CD4-positive, alpha-beta memory T cell (primary cell): ENCODE results near the gene MYH7. TPM values are rescaled to one million over a fixed set of nuclear protein-coding genes. Genes with fewer than 3 reads are reported as not detected.

Source experiments
- CTCF ChIA-PET: fragments of 350-600 bp; sonication (Branson Sonifier 250); formaldehyde crosslinking; loops from one replicate; lab custom pipeline; 2021; ENCODE audit warnings: inconsistent platforms; ENCODE audit not compliant: partially characterized antibody; lab: Charles Lee
- POLR2A ChIA-PET: fragments of 350-600 bp; sonication (Branson Sonifier 250); formaldehyde crosslinking; loops from one replicate; lab custom pipeline; 2021; ENCODE audit not compliant: partially characterized antibody; lab: Charles Lee
- DNase-seq, 5 donors: peaks; one replicate each; pipeline versions ENCODE4 v3.0.0 to v3.0.0-alpha.2; 2020 to 2022; ENCODE audit warnings: mixed read lengths in 1 of 5
- H3K27ac ChIP-seq: one replicate; pipeline ENCODE4 v1.7.0; 2013; ENCODE audit warnings: low read depth, low read length
- H3K27me3 ChIP-seq: 2 replicates; pipeline ENCODE4 v1.7.0; 2013; ENCODE audit warnings: mild to moderate bottlenecking, low read length, moderate library complexity; ENCODE audit not compliant: insufficient read depth
- H3K36me3 ChIP-seq: 2 replicates; pipeline ENCODE4 v1.7.0; 2013; ENCODE audit warnings: mild to moderate bottlenecking, low read length, moderate library complexity; ENCODE audit not compliant: insufficient read depth
- H3K4me1 ChIP-seq: 2 replicates; pipeline ENCODE4 v1.7.0; 2013; ENCODE audit warnings: mild to moderate bottlenecking, low read length, moderate library complexity; ENCODE audit not compliant: insufficient read depth
- H3K4me3 ChIP-seq, 2 donors: one replicate each; pipeline ENCODE4 v1.7.0; 2013; ENCODE audit warnings: low read length in 2 of 2, mild to moderate bottlenecking in 1 of 2
- H3K9me3 ChIP-seq, 2 donors: one replicate each; pipeline ENCODE4 v1.7.0; 2013; ENCODE audit warnings: low read length in 2 of 2, control low read depth in 1 of 2; ENCODE audit not compliant: control insufficient read depth in 1 of 2
- H3K27ac Mint-ChIP-seq, 7 donors: one replicate each; pipeline ENCODE4 v1.8.0; 2020 to 2021; ENCODE audit warnings: mixed read lengths in 7 of 7, mild to moderate bottlenecking in 6 of 7, inconsistent platforms in 3 of 7, moderate library complexity in 3 of 7
- H3K27me3 Mint-ChIP-seq, 2 donors: one replicate each; pipeline ENCODE4 v1.8.0; 2020 to 2021; ENCODE audit warnings: mixed read lengths in 2 of 2
- H3K36me3 Mint-ChIP-seq, 2 donors: one replicate each; pipeline ENCODE4 v1.8.0; 2020 to 2021; ENCODE audit warnings: mixed read lengths in 2 of 2, inconsistent platforms in 1 of 2, mild to moderate bottlenecking in 1 of 2
- H3K4me1 Mint-ChIP-seq, 4 donors: one replicate each; pipeline ENCODE4 v1.8.0; 2020 to 2021; ENCODE audit warnings: mixed read lengths in 4 of 4, mild to moderate bottlenecking in 1 of 4
- H3K4me3 Mint-ChIP-seq, 8 donors: one replicate each; pipeline ENCODE4 v1.8.0; 2020 to 2021; ENCODE audit warnings: mixed read lengths in 8 of 8, mild to moderate bottlenecking in 7 of 8, moderate library complexity in 6 of 8, inconsistent platforms in 3 of 8
- H3K9me3 Mint-ChIP-seq, 8 donors: one replicate each; pipeline ENCODE4 v1.8.0; 2020 to 2021; ENCODE audit warnings: mixed read lengths in 8 of 8, mild to moderate bottlenecking in 5 of 8, inconsistent platforms in 3 of 8, moderate library complexity in 1 of 8
- intact Hi-C: fragments of 100-400 bp; cut with micrococcal nuclease; formaldehyde crosslinking; loops from one replicate; pipeline ENCODE4 v1.15.1; 2023
- polyA plus RNA-seq, 2 donors: library from polyadenylated mRNA; unstranded; fragments of 300-500 nt; fragmentation: Illumina TruSeq; gene quantifications; one replicate each; pipeline ENCODE4 v1.2.3, GENCODE V29; 2021
- total RNA-seq, 2 experiments: library from RNA; stranded (reverse); gene quantifications; one replicate each; pipeline ENCODE4 v1.2.3, GENCODE V29; 2021

Gene MYH7
- total and polyA plus RNA-seq, 4 experiments from 2014 or later: not detected

DNA sequence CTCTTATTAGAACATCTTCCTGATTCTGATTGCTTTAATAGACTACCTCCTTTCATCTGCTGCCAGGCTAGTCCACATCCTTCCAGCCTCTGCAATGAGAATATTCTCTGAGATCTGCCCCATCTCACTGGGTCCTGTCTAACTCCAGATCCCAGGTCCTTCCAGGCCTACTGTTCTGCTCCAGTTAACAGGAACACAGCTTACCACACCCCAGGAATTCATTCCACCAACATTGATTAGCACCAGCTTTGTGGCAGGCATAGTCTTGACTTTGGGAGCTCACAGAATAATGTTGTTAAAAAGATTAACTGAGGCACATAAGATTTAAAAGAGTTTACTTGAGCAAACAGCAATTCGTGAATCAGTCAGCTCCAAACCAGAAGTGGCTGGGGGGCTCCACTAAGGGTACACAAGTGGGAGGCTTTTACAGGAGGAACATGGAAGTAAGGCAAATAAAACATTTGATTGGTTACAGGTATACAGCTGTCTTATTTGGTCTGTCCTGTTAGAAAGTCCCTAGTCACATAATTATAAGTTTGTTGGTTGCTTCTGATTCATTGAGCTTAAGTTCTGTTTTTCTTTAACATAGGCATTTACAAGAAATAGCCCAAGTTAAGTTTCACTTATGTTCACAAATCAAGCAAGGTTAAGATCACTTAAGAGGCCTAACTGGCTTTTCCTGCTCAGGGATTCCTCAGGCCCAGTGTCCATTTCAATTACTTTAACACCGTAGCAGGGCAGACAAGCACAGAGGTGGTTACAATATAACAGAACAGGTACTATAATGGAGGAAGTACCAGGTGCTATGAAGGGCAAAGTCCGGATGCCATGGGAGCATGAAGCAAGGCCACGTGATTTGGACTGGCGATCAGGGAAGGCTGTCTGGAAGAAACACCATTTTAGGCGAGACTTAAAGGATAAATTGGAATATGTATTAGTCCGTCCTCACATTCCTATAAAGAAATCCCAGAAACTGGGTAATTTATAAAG, 12.2 kb upstream of the MYH7 start:
- Histone ChIP-seq H3K27ac (no peak overlapping the region), H3K27me3 (no peaks in the 10 kb centered on the region), H3K4me3 (no peak overlapping the region), H3K36me3 (no peaks in the 10 kb centered on the region), H3K4me1 (no peaks in the 10 kb centered on the region), H3K9me3 (no peaks in the 10 kb centered on the region)
- H3K27ac Mint-ChIP-seq: no peak overlapping the region
- CTCF ChIA-PET: interaction anchor here (1.3 kb wide), 1 partner anchor 116 kb away, joined by 4 read pairs; no protein-coding TSS in a partner anchor
- H3K9me3 Mint-ChIP-seq: no peaks in the 10 kb centered on the region
- POLR2A ChIA-PET: no interaction called here
- intact Hi-C loops: no loop called here
- no peak overlapping the region for H3K4me3 Mint-ChIP-seq
- H3K4me1 Mint-ChIP-seq: no peaks in the 10 kb centered on the region
- no peak for DNase-seq
- peaks cover 9 to 12% of the 10 kb centered on the region in 2 donors for H3K27me3 Mint-ChIP-seq
- H3K36me3 Mint-ChIP-seq: no peaks in the 10 kb centered on the region

GRCh38 chr14:23446291-23446851, 10.9 kb upstream of the MYH7 start:
- CTCF ChIA-PET: interaction anchor here (1.3 kb wide), 1 partner anchor 117 kb away, joined by 4 read pairs; no protein-coding TSS in a partner anchor
- intact Hi-C loops: no loop called here
- H3K4me3 Mint-ChIP-seq: no peak overlapping the region

DNA sequence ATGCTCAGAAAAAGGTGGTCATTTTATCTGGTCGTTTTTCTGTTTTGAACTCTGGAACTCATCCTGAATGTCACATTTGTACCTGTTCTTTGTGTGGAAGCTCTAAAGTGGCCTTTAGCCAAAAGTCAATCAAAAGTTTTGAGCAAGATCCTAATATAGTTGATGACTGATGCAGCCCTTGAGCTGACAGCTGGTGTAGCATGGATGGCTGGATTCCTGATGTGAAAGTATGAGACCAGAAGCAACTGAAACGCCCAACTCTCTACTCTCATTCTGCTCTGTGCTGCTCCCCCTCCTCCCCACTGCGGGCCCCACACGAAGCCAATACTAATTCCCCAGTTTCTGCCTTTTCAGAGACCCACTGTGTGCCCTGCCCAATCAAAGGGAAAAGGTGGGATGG, 10.3 kb upstream of the MYH7 start:
- H3K36me3 Mint-ChIP-seq: no peaks in the 10 kb centered on the region
- no peaks in the 10 kb centered on the region for H3K9me3 ChIP-seq
- H3K4me1 Mint-ChIP-seq: no peaks in the 10 kb centered on the region
- DNase-seq: no peak
- no peaks in the 10 kb centered on the region for H3K4me1 ChIP-seq
- H3K4me3 Mint-ChIP-seq: no peak overlapping the region
- ChIA-PET POLR2A (no interaction called here), CTCF (no interaction called here)
- no peaks in the 10 kb centered on the region for H3K9me3 Mint-ChIP-seq
- no peak overlapping the region for H3K27ac ChIP-seq
- intact Hi-C loops: no loop called here
- H3K27me3 Mint-ChIP-seq: peaks cover 6 to 9% of the 10 kb centered on the region in 2 donors
- no peaks in the 10 kb centered on the region for H3K36me3 ChIP-seq
- H3K4me3 ChIP-seq: no peak overlapping the region
- H3K27ac Mint-ChIP-seq: no peak overlapping the region
- no peaks in the 10 kb centered on the region for H3K27me3 ChIP-seq

More at GRCh38 chr14:23446291-23446851, 10.9 kb upstream of the MYH7 start:
- Mint-ChIP-seq H3K27ac (no peak overlapping the region), H3K4me1 (no peaks in the 10 kb centered on the region), H3K27me3 (peaks cover 6 to 12% of the 10 kb centered on the region in 2 donors), H3K9me3 (no peaks in the 10 kb centered on the region), H3K36me3 (no peaks in the 10 kb centered on the region)
- Histone ChIP-seq H3K27me3 (no peaks in the 10 kb centered on the region), H3K9me3 (no peaks in the 10 kb centered on the region), H3K4me1 (no peaks in the 10 kb centered on the region), H3K27ac (no peak overlapping the region), H3K36me3 (no peaks in the 10 kb centered on the region), H3K4me3 (no peak overlapping the region)
- DNase-seq: no peak
- POLR2A ChIA-PET: no interaction called here

DNA sequence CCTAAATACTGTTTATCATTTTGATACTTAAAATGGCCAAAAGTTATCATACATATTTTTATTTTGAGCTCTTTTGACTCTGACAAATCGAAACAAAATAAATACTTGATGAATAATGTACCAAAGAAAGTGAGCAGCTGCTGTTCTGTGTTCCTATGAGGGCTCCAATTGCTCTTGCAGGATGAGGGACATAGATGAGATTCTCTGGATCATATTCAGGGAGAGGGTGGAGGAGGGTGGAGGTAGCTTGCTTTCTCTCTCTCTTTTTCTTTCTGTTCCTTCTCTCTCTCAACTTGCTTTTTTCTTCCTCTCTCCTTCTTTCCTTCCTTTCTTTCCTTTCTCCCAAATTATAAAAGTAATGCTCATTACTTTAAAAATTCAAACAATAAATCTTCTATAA, 8.9 kb upstream of the MYH7 start:
- H3K9me3 Mint-ChIP-seq: no peaks in the 10 kb centered on the region
- DNase-seq: no peak
- Histone ChIP-seq H3K27me3 (no peaks in the 10 kb centered on the region), H3K9me3 (no peaks in the 10 kb centered on the region), H3K4me3 (no peak overlapping the region), H3K27ac (no peak overlapping the region), H3K4me1 (no peaks in the 10 kb centered on the region), H3K36me3 (no peaks in the 10 kb centered on the region)
- CTCF ChIA-PET: interaction anchor here (1.2 kb wide), 1 partner anchor 150 kb away, joined by 3 read pairs; no protein-coding TSS in a partner anchor
- H3K4me1 Mint-ChIP-seq: no peaks in the 10 kb centered on the region
- H3K27me3 Mint-ChIP-seq: peaks cover 3 to 6% of the 10 kb centered on the region in 2 donors
- intact Hi-C loops: no loop called here
- peak overlapping the region in 1 of 7 donors; percentile 25 for H3K27ac Mint-ChIP-seq
- H3K36me3 Mint-ChIP-seq: no peaks in the 10 kb centered on the region
- H3K4me3 Mint-ChIP-seq: no peak overlapping the region
- POLR2A ChIA-PET: no interaction called here

DNA sequence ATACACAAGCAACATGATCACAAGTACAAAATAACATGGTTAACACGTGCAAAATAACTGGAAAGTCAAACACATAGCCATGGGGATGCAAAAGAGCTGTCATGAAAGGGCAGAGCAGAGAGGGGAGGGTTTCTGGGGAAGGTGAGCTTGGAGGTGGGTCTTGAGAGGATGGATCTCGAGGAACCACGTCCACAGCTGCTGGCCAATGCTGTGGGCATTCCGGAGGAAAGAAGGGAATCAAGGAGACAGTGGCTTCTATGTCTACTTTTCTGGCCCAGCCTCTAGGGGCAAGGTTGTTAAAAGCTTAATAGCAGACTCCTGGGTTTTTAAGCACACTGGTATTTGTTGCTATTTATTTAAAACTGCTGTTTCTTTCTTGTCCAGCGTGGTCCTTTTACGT, 8.4 kb upstream of the MYH7 start:
- Mint-ChIP-seq H3K36me3 (no peaks in the 10 kb centered on the region), H3K27me3 (peaks cover 2 to 5% of the 10 kb centered on the region in 2 donors), H3K27ac (no peak overlapping the region), H3K9me3 (no peaks in the 10 kb centered on the region), H3K4me1 (no peaks in the 10 kb centered on the region), H3K4me3 (no peak overlapping the region)
- no peak for DNase-seq
- Histone ChIP-seq H3K27me3 (no peaks in the 10 kb centered on the region), H3K4me3 (no peak overlapping the region), H3K4me1 (no peaks in the 10 kb centered on the region), H3K27ac (no peak overlapping the region), H3K36me3 (no peaks in the 10 kb centered on the region), H3K9me3 (no peaks in the 10 kb centered on the region)
- ChIA-PET POLR2A (no interaction called here), CTCF (interaction anchor here (1.2 kb wide), 1 partner anchor 149 kb away, joined by 3 read pairs; no protein-coding TSS in a partner anchor)
- intact Hi-C loops: no loop called here

GRCh38 chr14:23443411-23443812, 8.0 kb upstream of the MYH7 start:
- Histone ChIP-seq H3K9me3 (no peaks in the 10 kb centered on the region), H3K27me3 (no peaks in the 10 kb centered on the region), H3K27ac (no peak overlapping the region), H3K4me1 (no peaks in the 10 kb centered on the region), H3K4me3 (no peak overlapping the region), H3K36me3 (no peaks in the 10 kb centered on the region)
- ChIA-PET CTCF (interaction anchor here (1.2 kb wide), 1 partner anchor 149 kb away, joined by 3 read pairs; no protein-coding TSS in a partner anchor), POLR2A (no interaction called here)
- Mint-ChIP-seq H3K36me3 (no peaks in the 10 kb centered on the region), H3K4me3 (no peak overlapping the region), H3K9me3 (no peaks in the 10 kb centered on the region), H3K4me1 (no peaks in the 10 kb centered on the region), H3K27ac (no peak overlapping the region), H3K27me3 (peaks cover 0 to 5% of the 10 kb centered on the region in 2 donors)
- intact Hi-C loops: no loop called here
- no peak for DNase-seq

- no peaks in the 10 kb centered on the region for H3K9me3 Mint-ChIP-seq
Observed at GRCh38 chr14:23442721-23443356, 7.4 kb upstream of the MYH7 start.

More at GRCh38 chr14:23442721-23443356, 7.4 kb upstream of the MYH7 start:
- Histone ChIP-seq H3K36me3 (no peaks in the 10 kb centered on the region), H3K27me3 (no peaks in the 10 kb centered on the region), H3K27ac (no peak overlapping the region), H3K9me3 (no peaks in the 10 kb centered on the region), H3K4me3 (no peak overlapping the region), H3K4me1 (no peaks in the 10 kb centered on the region)
- Mint-ChIP-seq H3K4me1 (no peaks in the 10 kb centered on the region), H3K36me3 (no peaks in the 10 kb centered on the region), H3K27me3 (peaks cover 0 to 5% of the 10 kb centered on the region in 2 donors), H3K4me3 (no peak overlapping the region), H3K27ac (no peak overlapping the region)
- POLR2A ChIA-PET: no interaction called here
- CTCF ChIA-PET: no interaction called here
- intact Hi-C loops: no loop called here
- no peak for DNase-seq
